HG02623 (cell line): ENCODE data around the gene FNDC1.

Source experiments
- ATAC-seq: cut with Tn5 transposase; IDR thresholded peaks from one replicate; pipeline ENCODE4 v1.9.1; 2021; ENCODE audit warnings: moderate library complexity; ENCODE audit not compliant: unreplicated experiment

The FNDC1 gene

GRCh38 chr6:159304641-159305040 lies 135.4 kb downstream of the FNDC1 start:
- ATAC-seq, result no peak

DNA sequence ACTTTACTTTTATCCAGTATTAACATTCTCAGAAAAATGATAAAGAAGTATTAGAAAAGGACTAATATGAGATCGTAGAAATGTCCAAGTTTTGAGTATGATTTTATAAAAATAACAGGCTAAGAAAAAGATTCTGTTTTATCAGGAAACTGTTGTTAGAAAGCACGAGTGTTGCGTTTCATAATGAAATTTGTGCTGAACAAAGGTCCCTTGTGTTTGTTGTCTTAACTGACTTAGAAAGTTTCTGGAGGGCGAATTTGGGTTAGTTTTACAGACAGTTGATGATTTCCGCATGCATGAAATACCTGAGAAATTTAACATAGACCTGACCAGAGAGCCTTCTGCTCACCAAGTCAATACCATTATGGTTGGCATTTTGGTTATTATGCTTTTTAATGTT lies 136.0 kb downstream of the FNDC1 start:
- ATAC-seq, result no peak

GRCh38 chr6:159305804-159306537 lies 136.8 kb downstream of the FNDC1 start:
- no peak for ATAC-seq

DNA sequence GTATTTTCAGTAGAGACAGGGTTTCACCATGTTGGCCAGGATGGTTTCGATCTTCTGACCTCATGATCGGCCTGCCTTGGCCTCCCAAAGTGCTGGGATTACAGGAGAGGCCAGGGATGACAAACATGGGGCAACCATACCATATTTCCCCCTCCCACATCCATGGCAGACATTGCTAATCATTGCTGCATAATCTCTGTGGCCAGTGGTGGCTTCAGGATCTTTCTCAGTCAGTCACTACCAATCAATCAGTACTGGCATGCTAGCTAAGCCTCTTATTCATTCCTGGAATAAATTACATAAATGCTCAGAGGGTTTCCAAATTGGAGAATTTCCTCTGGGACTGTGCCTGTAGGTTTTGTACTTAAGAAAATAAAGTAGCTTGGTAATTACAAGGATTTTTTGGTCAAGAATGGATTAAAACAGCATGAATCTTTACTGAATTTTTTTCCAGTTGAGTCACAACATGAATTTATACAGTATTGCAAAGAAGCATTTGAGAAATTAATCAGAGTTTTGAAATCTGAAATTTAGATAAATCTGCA lies 138.1 kb downstream of the FNDC1 start:
- no peak for ATAC-seq

GRCh38 chr6:159308198-159308597 lies 139.0 kb downstream of the FNDC1 start:
- ATAC-seq, result no peak

GRCh38 chr6:159309723-159310122 lies 140.5 kb downstream of the FNDC1 start:
- no peak for ATAC-seq

- ATAC-seq, result no peak
These were observed 142.4 kb downstream of the FNDC1 start for GRCh38 chr6:159311618-159312017.

- ATAC-seq, result no peak
These were observed 143.0 kb downstream of the FNDC1 start for GRCh38 chr6:159312206-159312605.

GRCh38 chr6:159313018-159313417 lies 143.8 kb downstream of the FNDC1 start:
- no peak for ATAC-seq

DNA sequence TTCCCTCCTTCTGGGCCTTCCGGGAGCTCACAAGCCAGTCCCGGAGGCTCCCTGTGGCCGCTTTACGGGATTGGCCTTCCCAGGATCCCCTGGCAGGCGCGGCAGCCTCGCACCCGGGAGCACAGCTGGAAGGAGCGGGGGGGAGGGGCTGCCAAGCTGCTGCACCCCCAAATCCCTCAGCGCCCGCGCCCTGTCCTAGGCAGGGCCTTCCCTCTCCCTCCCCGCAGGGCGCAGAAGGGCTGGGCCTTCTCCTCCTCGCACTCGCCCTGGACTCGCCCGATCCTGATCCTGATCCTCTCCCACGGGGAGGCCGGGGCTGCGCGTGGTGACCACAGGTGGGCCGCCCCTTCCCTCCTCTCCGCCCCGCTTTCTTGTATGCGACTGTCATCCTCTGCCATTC lies 146.4 kb downstream of the FNDC1 start:
- no peak for ATAC-seq

GRCh38 chr6:159317430-159317829 lies 148.2 kb downstream of the FNDC1 start:
- no peak for ATAC-seq

DNA sequence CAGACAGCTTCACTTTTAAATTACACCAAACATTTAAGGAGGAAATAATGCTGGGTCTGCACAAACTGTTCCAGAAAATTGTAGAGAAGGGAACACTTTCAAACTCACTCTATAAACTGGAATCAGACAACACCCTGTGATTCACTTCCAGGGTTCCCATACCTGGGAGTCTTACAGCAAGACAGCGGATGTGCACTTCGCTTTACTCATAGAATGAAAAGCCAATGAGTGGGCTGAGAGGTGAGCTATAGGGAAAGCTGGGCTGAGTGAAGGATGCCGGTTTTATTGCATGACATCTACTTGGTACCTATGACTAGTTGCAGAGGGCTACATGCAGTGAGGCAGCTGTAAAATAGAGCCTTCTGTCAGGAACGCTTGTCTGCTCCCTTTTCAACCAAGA lies 152.1 kb downstream of the FNDC1 start:
- no peak for ATAC-seq
